ENCODE measurements around the gene AIDA. TPM values are rescaled to one million over a fixed set of nuclear protein-coding genes. Genes with fewer than 3 reads are reported as not detected.

Gene AIDA
- total RNA-seq, 1 experiment from 2014 or later: 80.0 TPM

- ChIA-PET POLR2A (ENCODE audit: low non-redundant PET) (no interaction called here), CTCF (no interaction called here)
- Histone ChIP-seq H3K36me3 (ENCODE audit: insufficient read depth, low read length, poor library complexity, severe bottlenecking) (peaks cover 61% of the 10 kb centered on the region), H3K27ac (ENCODE audit: low read depth, low read length, poor library complexity, severe bottlenecking) (no peak overlapping the region), H3K4me1 (ENCODE audit: insufficient read depth, low read length, poor library complexity, severe bottlenecking) (no peaks in the 10 kb centered on the region), H3K4me3 (ENCODE audit: low read depth, low read length, poor library complexity, severe bottlenecking) (no peak overlapping the region), H3K9me3 (ENCODE audit: low read depth, low read length, poor library complexity, severe bottlenecking) (no peaks in the 10 kb centered on the region), H3K27me3 (replicated peaks; ENCODE audit: insufficient read depth, low read depth, low read length, poor library complexity) (no peaks in the 10 kb centered on the region)
- no TSS peak for BruUV-seq (replicated peaks)
- TF ChIP-seq CTCF (conservative IDR thresholded peaks at IDR 0.05; ENCODE audit: low read depth, low read length) (no peak), EZH2 (IDR thresholded peaks at IDR 0.05; ENCODE audit: borderline replicate concordance, low read depth, low read length, poor library complexity, severe bottlenecking) (no peak)
- no peak for DNase-seq (ENCODE audit: low spot score)
- intact Hi-C loops (cut with micrococcal nuclease; ENCODE audit: unreplicated experiment): loop anchor here (10.0 kb wide), 1 partner anchor 954 kb away; no protein-coding TSS in a partner anchor
These were observed 18.6 kb upstream of the AIDA start for GRCh38 chr1:222730866-222731265.

GRCh38 chr1:222728746-222729145, 16.5 kb upstream of the AIDA start:
- Histone ChIP-seq H3K27ac (ENCODE audit: low read depth, low read length, poor library complexity, severe bottlenecking) (no peak overlapping the region), H3K36me3 (ENCODE audit: insufficient read depth, low read length, poor library complexity, severe bottlenecking) (peaks cover 68% of the 10 kb centered on the region), H3K4me3 (ENCODE audit: low read depth, low read length, poor library complexity, severe bottlenecking) (no peak overlapping the region), H3K4me1 (ENCODE audit: insufficient read depth, low read length, poor library complexity, severe bottlenecking) (no peaks in the 10 kb centered on the region), H3K9me3 (ENCODE audit: low read depth, low read length, poor library complexity, severe bottlenecking) (no peaks in the 10 kb centered on the region), H3K27me3 (replicated peaks; ENCODE audit: insufficient read depth, low read depth, low read length, poor library complexity) (no peaks in the 10 kb centered on the region)
- CTCF ChIA-PET: no interaction called here
- intact Hi-C loops (cut with micrococcal nuclease; ENCODE audit: unreplicated experiment): no loop called here
- TF ChIP-seq EZH2 (IDR thresholded peaks at IDR 0.05; ENCODE audit: borderline replicate concordance, low read depth, low read length, poor library complexity, severe bottlenecking): no peak
- no peak for TF ChIP-seq CTCF (conservative IDR thresholded peaks at IDR 0.05; ENCODE audit: low read depth, low read length)
- POLR2A ChIA-PET (ENCODE audit: low non-redundant PET): no interaction called here
- DNase-seq (ENCODE audit: low spot score): no peak
- no TSS peak for BruUV-seq (replicated peaks)

- Histone ChIP-seq H3K36me3 (ENCODE audit: insufficient read depth, low read length, poor library complexity, severe bottlenecking) (peaks cover 20% of the 10 kb centered on the region), H3K4me1 (ENCODE audit: insufficient read depth, low read length, poor library complexity, severe bottlenecking) (no peaks in the 10 kb centered on the region), H3K27me3 (replicated peaks; ENCODE audit: insufficient read depth, low read depth, low read length, poor library complexity) (no peaks in the 10 kb centered on the region), H3K4me3 (ENCODE audit: low read depth, low read length, poor library complexity, severe bottlenecking) (no peak overlapping the region), H3K9me3 (ENCODE audit: low read depth, low read length, poor library complexity, severe bottlenecking) (no peaks in the 10 kb centered on the region), H3K27ac (ENCODE audit: low read depth, low read length, poor library complexity, severe bottlenecking) (no peak overlapping the region)
- BruUV-seq (replicated peaks): no TSS peak
- no peak for DNase-seq (ENCODE audit: low spot score)
- TF ChIP-seq CTCF (conservative IDR thresholded peaks at IDR 0.05; ENCODE audit: low read depth, low read length) (no peak), EZH2 (IDR thresholded peaks at IDR 0.05; ENCODE audit: borderline replicate concordance, low read depth, low read length, poor library complexity, severe bottlenecking) (no peak)
- intact Hi-C loops (cut with micrococcal nuclease; ENCODE audit: unreplicated experiment): no loop called here
- POLR2A ChIA-PET (ENCODE audit: low non-redundant PET): no interaction called here
- CTCF ChIA-PET: no interaction called here
These were observed 4.1 kb upstream of the AIDA start for GRCh38 chr1:222716393-222716792.
